HFF-Myc (cell line): ENCODE data around the gene SHROOM2.

Experiments
- DNase-seq: peaks from one replicate; pipeline ENCODE4 v3.0.0-alpha.2; 2011; ENCODE audit warnings: low read depth; ENCODE audit errors: extremely low read depth
- H3K4me3 ChIP-seq: replicated peaks from 2 replicates; pipeline ENCODE4 v1.5.1; 2011; ENCODE audit warnings: low read depth, mild to moderate bottlenecking, control low read depth, low read length
- CTCF ChIP-seq: IDR thresholded peaks from 2 replicates; pipeline ENCODE4 v1.5.1; 2012; ENCODE audit warnings: mild to moderate bottlenecking, low read depth, low read length, control low read depth; ENCODE audit errors: missing control alignments

The SHROOM2 gene

GRCh38 chrX:9977635-9978034, 191.4 kb downstream of the SHROOM2 start:
- no peak for DNase-seq
- no peak overlapping the region for H3K4me3 ChIP-seq
- no peak for TF ChIP-seq CTCF

GRCh38 chrX:9980401-9980800, 194.2 kb downstream of the SHROOM2 start:
- TF ChIP-seq CTCF, result no peak
- H3K4me3 ChIP-seq, result no peak overlapping the region
- no peak for DNase-seq

- H3K4me3 ChIP-seq, result no peak overlapping the region
- no peak for TF ChIP-seq CTCF
- no peak for DNase-seq
Observed at GRCh38 chrX:9980927-9981326, 194.7 kb downstream of the SHROOM2 start.

GRCh38 chrX:9983441-9983840, 197.2 kb downstream of the SHROOM2 start:
- no peak overlapping the region for H3K4me3 ChIP-seq
- no peak for TF ChIP-seq CTCF
- DNase-seq, result no peak

- no peak for DNase-seq
- no peak for TF ChIP-seq CTCF
- no peak overlapping the region for H3K4me3 ChIP-seq
Observed at GRCh38 chrX:9983846-9984245, 197.6 kb downstream of the SHROOM2 start.

GRCh38 chrX:9988762-9989161, 202.5 kb downstream of the SHROOM2 start:
- no peak for DNase-seq
- peak; percentile 18 for TF ChIP-seq CTCF
- no peak overlapping the region for H3K4me3 ChIP-seq

- DNase-seq, result no peak
- H3K4me3 ChIP-seq, result no peak overlapping the region
- TF ChIP-seq CTCF, result no peak
Observed at GRCh38 chrX:9992061-9992460, 205.8 kb downstream of the SHROOM2 start.
